HEK293T (cell line): ENCODE measurements around the gene TNFSF13B.
"Not testable (repeated sequence)": the region's sequence is repeated elsewhere in the genome, so short reads cannot be mapped to it uniquely, and the experiment has no call there.

ENCODE experiments used
- CTCF ChIA-PET: fragments of 350-600 bp; formaldehyde crosslinking; extraction: SDS; loops from one replicate; lab custom pipeline; 2021; ENCODE audit warnings: antibody characterized with exemption, inconsistent platforms; lab: Yijun Ruan, JAX
- POLR2A ChIA-PET: fragments of 350-600 bp; formaldehyde crosslinking; extraction: SDS; loops from one replicate; lab custom pipeline; 2020; ENCODE audit warnings: antibody characterized with exemption, inconsistent platforms; lab: Yijun Ruan, JAX
- DNase-seq: peaks from one replicate; pipeline ENCODE4 v3.0.0; 2012; ENCODE audit warnings: mixed read lengths; ENCODE audit errors: extremely low spot score
- ARNT ChIP-seq: fragments of 450-650 bp; IDR thresholded peaks from 2 replicates; pipeline ENCODE4 v1.6.1; 2017; ENCODE audit warnings: mild to moderate bottlenecking
- BHLHE40 ChIP-seq: fragments of 450-650 bp; IDR thresholded peaks from 2 replicates; pipeline ENCODE4 v1.6.1; 2016; ENCODE audit warnings: mild to moderate bottlenecking, moderate library complexity, borderline replicate concordance
- CTBP1 ChIP-seq: fragments of 450-650 bp; IDR thresholded peaks from 2 replicates; pipeline ENCODE4 v1.6.1; 2016; ENCODE audit warnings: borderline replicate concordance
- ELF4 ChIP-seq: fragments of 450-650 bp; IDR thresholded peaks from 2 replicates; pipeline ENCODE4 v1.6.1; 2017; ENCODE audit warnings: antibody characterized with exemption
- FOXA1 ChIP-seq: fragments of 450-650 bp; IDR thresholded peaks from 2 replicates; pipeline ENCODE4 v1.6.1; 2016; ENCODE audit warnings: mild to moderate bottlenecking
- FOXK2 ChIP-seq: fragments of 450-650 bp; IDR thresholded peaks from 2 replicates; pipeline ENCODE4 v1.6.1; 2016; ENCODE audit warnings: mild to moderate bottlenecking
- FOXM1 ChIP-seq: fragments of 450-650 bp; IDR thresholded peaks from 2 replicates; pipeline ENCODE4 v1.6.1; 2017; ENCODE audit warnings: mild to moderate bottlenecking, borderline replicate concordance
- HDGF ChIP-seq: fragments of 450-650 bp; IDR thresholded peaks from 2 replicates; pipeline ENCODE4 v1.6.1; 2017; ENCODE audit warnings: antibody characterized with exemption, borderline replicate concordance
- L3MBTL2 ChIP-seq: fragments of 450-650 bp; conservative IDR thresholded peaks from 2 replicates; pipeline ENCODE4 v1.6.1; 2016; ENCODE audit warnings: mild to moderate bottlenecking
- LEF1 ChIP-seq: fragments of 450-650 bp; IDR thresholded peaks from 2 replicates; pipeline ENCODE4 v1.6.1; 2017; ENCODE audit warnings: mild to moderate bottlenecking, borderline replicate concordance
- NFRKB ChIP-seq: fragments of 450-650 bp; IDR thresholded peaks from 2 replicates; pipeline ENCODE4 v1.6.1; 2016; ENCODE audit warnings: mild to moderate bottlenecking, moderate library complexity
- SP1 ChIP-seq: fragments of 450-650 bp; IDR thresholded peaks from 2 replicates; pipeline ENCODE4 v1.6.1; 2017
- SUZ12 ChIP-seq: fragments of 450-650 bp; IDR thresholded peaks from 2 replicates; pipeline ENCODE4 v1.6.1; 2016; ENCODE audit warnings: mild to moderate bottlenecking
- TARDBP ChIP-seq: fragments of 450-650 bp; IDR thresholded peaks from 2 replicates; pipeline ENCODE4 v1.6.1; 2016
- ZNF384 ChIP-seq: fragments of 450-650 bp; IDR thresholded peaks from 2 replicates; pipeline ENCODE4 v1.6.1; 2016
- TF ChIP-seq, protein P1 (sequence below): fragments of 450-650 bp; IDR thresholded peaks from 2 replicates; pipeline ENCODE4 v1.6.1; 2016

TNFSF13B gene

DNA sequence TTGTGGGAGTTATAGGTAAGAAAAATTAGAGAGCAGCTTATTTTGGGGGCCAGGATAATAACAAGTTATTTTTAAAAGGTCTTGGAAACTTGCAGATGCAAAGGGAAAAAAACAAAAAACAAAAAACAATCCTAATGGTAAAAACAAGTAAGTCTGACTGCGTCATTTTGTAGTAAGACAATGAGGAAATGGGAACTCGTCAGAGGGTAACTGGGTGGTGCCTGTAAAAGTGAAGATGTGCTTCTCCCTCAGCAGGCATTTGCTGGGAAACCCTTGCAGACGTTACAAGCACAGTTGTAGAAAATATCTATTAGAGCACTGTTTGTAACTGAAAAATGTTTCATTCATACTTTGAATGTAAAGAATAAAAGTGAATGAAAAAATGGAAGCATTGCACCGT lies 2.2 kb upstream of the TNFSF13B start:
- TF ChIP-seq FOXM1 = no peak
- TF ChIP-seq, protein P1, sequence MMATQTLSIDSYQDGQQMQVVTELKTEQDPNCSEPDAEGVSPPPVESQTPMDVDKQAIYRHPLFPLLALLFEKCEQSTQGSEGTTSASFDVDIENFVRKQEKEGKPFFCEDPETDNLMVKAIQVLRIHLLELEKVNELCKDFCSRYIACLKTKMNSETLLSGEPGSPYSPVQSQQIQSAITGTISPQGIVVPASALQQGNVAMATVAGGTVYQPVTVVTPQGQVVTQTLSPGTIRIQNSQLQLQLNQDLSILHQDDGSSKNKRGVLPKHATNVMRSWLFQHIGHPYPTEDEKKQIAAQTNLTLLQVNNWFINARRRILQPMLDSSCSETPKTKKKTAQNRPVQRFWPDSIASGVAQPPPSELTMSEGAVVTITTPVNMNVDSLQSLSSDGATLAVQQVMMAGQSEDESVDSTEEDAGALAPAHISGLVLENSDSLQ = no peak
- no peak for TF ChIP-seq FOXK2
- no peak for TF ChIP-seq SUZ12
- TF ChIP-seq L3MBTL2 = no peak
- TF ChIP-seq HDGF = no peak
- TF ChIP-seq ZNF384 = no peak
- no peak for TF ChIP-seq CTBP1
- no peak for TF ChIP-seq ELF4
- TF ChIP-seq ARNT = no peak
- TF ChIP-seq SP1 = no peak
- POLR2A ChIA-PET = no interaction called here
- CTCF ChIA-PET = no interaction called here
- no peak for DNase-seq

DNA sequence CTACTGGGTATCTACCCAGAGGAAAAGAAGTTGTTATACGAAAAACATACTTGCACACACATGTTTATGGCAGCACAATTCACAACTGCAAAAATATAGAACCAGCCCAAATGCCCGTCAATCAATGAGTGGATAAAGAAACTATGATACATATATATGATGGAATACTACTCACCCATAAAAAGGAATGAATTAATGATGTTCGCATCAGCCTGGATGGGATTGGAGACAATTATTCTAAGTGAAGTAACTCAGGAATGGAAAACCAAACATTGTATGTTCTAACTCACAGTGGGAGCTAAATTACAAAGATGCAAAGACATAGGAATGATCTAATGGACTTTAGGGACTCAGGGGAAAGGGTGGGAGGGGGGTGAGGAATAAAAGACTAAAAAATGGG lies 1.7 kb upstream of the TNFSF13B start:
- CTCF ChIA-PET, POLR2A ChIA-PET, DNase-seq: not testable (repeated sequence)

DNA sequence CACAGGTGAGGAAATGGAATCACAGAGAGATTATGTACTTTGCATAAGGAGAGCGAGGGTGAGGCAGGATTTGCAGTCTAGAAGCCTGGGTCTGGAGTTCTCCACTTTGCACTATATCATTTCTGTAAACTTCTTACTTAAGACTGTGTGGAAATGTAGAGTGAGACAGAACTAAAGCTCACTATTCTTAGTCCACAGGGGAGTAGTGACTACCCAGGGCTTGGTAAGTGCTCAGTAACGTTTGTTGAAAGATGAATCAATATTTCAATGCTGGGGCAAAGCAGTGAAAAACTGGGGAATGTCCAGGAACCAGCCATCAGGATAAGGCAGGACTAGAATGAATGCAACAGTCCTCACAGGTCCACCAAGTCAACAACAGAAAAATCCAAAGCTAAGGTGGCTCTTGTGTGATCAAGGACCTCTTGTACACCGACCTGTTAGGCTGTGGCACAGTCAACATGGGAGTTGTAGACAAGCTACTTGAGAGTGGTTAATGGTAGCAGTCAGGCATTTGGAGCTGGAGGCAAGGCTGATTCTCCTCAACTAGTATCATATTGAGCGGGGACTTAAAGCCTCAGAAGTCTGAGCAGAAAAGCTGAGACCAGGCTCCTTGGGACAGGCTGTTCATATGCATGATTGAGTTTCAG lies 929 bp upstream of the TNFSF13B start:
- no peak for DNase-seq
- TF ChIP-seq ELF4 (no peak), L3MBTL2 (no peak), CTBP1 (no peak), SUZ12 (no peak), LEF1 (no peak), FOXM1 (no peak), FOXK2 (no peak), ZNF384 (no peak), ARNT (no peak), SP1 (no peak), FOXA1 (no peak), TARDBP (no peak), BHLHE40 (no peak), NFRKB (no peak), HDGF (no peak)
- TF ChIP-seq, protein P1 = no peak
- ChIA-PET POLR2A (no interaction called here), CTCF (interaction anchor here (0.5 kb wide), 1 partner anchor 1566 kb away, joined by 4 read pairs; no protein-coding TSS in a partner anchor)

DNA sequence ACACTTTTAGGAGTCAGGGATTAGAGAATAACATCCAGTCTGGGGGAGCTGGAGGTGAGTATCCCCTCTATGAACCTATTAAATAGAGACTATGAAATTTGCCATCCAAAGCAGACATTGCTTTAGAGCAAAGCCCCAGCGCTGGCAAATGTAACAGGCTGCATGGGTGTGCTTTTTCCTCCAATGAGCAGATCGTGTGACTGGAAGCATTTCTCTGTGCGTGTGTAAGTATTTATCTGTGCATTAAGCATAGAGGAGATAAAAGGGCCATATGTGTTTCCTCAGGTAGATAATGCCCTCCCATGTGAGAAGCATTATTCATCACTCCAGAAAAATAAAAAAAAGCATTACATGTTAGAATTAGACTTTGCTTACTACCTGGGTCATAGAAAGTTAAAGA lies 924 bp downstream of the TNFSF13B start:
- POLR2A ChIA-PET = no interaction called here
- TF ChIP-seq BHLHE40 = no peak
- TF ChIP-seq FOXM1 = no peak
- no peak for TF ChIP-seq FOXK2
- TF ChIP-seq NFRKB = no peak
- no peak for TF ChIP-seq TARDBP
- no peak for TF ChIP-seq LEF1
- no peak for TF ChIP-seq SUZ12
- no peak for TF ChIP-seq ELF4
- TF ChIP-seq ZNF384 = no peak
- TF ChIP-seq, protein P1 = no peak
- TF ChIP-seq CTBP1 = no peak
- CTCF ChIA-PET = no interaction called here
- DNase-seq = no peak

- TF ChIP-seq ZNF384 (no peak), SP1 (no peak), SUZ12 (no peak), LEF1 (no peak), L3MBTL2 (no peak), FOXM1 (no peak)
- ChIA-PET POLR2A (no interaction called here), CTCF (no interaction called here)
- no peak for DNase-seq
These were observed 2.8 kb downstream of the TNFSF13B start for GRCh38 chr13:108272333-108272732.

DNA sequence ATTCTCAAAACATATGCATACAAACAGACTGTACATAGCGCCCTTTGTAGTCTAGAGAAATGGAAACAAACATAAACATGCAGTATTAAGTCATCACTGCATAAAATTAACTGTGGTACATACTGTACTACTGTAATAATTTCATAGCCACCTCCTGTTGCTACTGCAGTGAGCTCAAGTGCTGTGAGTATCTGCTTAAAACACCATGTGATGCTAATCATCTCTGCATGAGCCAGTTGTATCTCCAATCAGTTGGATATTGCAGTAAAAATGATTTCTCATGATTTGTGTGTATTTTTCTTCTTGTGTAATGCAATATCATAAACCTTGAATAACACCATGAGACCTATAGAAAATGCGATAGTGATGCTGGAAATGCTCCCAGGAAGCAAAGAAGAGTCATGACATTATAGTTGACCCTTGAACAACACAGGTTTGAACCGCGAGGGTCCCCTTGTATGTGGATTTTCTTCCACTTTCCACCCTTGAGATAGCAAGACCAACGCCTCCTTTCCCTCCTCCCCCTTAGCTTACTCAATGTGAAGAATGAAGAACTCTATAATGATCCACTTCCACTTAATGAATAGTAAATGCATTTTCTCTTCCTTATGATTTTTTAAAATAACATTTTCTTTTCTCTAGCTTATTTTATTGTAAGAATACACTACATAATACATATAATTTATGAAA lies 4.1 kb downstream of the TNFSF13B start:
- ChIA-PET CTCF (no interaction called here), POLR2A (no interaction called here)

More for the DNA sequence above, 4.1 kb downstream of the TNFSF13B start:
- TF ChIP-seq, protein P1 = no peak
- TF ChIP-seq HDGF (no peak), L3MBTL2 (no peak), TARDBP (no peak), ARNT (no peak), FOXK2 (no peak), FOXA1 (no peak), SP1 (no peak), FOXM1 (no peak), CTBP1 (no peak), ZNF384 (no peak), BHLHE40 (no peak), ELF4 (no peak), SUZ12 (no peak), LEF1 (no peak), NFRKB (no peak)
- DNase-seq = no peak
